HL-60 (cell line): ENCODE data around the gene COBL.

Experiments used
- DNase-seq, 2 experiments: peaks; one replicate each; pipeline ENCODE4 v3.0.0-alpha.2; 2010 to 2020; ENCODE audit warnings: low read depth in 1 of 2, low spot score in 1 of 2
- H3K27ac ChIP-seq: fragments of 250-450 bp; sonication (Bioruptor Pico); replicated peaks from 2 replicates; pipeline ENCODE4 v1.5.1; 2020; ENCODE audit warnings: mild to moderate bottlenecking, moderate library complexity
- H3K27me3 ChIP-seq: fragments of 250-450 bp; sonication (Bioruptor Pico); 2 replicates; pipeline ENCODE4 v1.5.1; 2021; ENCODE audit warnings: mild to moderate bottlenecking, moderate library complexity; ENCODE audit not compliant: insufficient read depth, poor library complexity, severe bottlenecking
- H3K4me3 ChIP-seq: replicated peaks from 2 replicates; pipeline ENCODE4 v1.5.1; 2011; ENCODE audit warnings: mild to moderate bottlenecking, control low read depth, low read length; ENCODE audit not compliant: insufficient read depth
- CTCF ChIP-seq: IDR thresholded peaks from one replicate; pipeline ENCODE4 v1.5.1; 2011; ENCODE audit warnings: low read length, control low read depth, inconsistent platforms; ENCODE audit not compliant: insufficient read depth
- GABPA ChIP-seq: IDR thresholded peaks from 2 replicates; pipeline ENCODE4 v1.6.1; 2012; ENCODE audit warnings: low read depth
- POLR2AphosphoS5 ChIP-seq: IDR thresholded peaks from 2 replicates; pipeline ENCODE4 v1.6.1; 2012; ENCODE audit warnings: low read depth
- SPI1 ChIP-seq: IDR thresholded peaks from 2 replicates; pipeline ENCODE4 v1.6.1; 2012; ENCODE audit warnings: low read depth, mild to moderate bottlenecking, borderline replicate concordance
- TF ChIP-seq, protein P1 (sequence below): IDR thresholded peaks from 2 replicates; pipeline ENCODE4 v1.6.1; 2012; ENCODE audit warnings: low read depth; ENCODE audit not compliant: insufficient replicate concordance

The COBL gene

DNA sequence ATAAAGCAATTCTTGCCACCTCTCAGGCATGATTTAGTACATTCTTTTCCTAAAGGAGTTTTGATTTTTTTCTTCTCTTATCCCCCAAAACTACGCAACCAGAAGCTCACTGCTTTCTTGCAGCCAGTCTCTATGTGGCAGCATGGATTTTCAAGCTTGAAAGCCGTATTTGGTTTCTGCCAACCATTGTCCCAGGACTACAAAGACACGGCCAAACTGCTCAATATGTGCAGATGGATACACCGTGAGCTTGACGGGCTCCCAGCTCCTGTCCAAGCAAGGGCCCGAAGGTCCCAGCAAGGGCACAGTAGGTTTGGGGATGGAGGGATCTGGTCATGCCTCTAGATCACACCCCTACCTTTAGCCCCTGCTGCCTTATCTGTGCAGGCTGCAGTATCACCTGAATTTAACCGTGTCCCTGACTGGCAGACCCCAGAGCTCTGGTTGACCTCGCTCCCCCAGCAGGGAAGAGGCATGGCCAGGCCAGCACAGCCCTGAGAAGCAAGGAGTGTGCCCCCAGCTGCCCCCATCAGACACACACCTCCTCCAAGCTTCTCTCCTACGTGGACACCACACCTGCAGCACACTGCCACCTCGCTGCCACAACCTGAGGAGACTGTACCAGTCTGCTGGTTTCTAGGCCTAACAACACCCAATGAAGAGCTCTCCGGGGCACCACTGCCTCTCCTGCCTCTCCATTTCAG lies 86.8 kb downstream of the COBL start:
- no peak for DNase-seq
- H3K4me3 ChIP-seq = no peak overlapping the region
- TF ChIP-seq, protein P1, sequence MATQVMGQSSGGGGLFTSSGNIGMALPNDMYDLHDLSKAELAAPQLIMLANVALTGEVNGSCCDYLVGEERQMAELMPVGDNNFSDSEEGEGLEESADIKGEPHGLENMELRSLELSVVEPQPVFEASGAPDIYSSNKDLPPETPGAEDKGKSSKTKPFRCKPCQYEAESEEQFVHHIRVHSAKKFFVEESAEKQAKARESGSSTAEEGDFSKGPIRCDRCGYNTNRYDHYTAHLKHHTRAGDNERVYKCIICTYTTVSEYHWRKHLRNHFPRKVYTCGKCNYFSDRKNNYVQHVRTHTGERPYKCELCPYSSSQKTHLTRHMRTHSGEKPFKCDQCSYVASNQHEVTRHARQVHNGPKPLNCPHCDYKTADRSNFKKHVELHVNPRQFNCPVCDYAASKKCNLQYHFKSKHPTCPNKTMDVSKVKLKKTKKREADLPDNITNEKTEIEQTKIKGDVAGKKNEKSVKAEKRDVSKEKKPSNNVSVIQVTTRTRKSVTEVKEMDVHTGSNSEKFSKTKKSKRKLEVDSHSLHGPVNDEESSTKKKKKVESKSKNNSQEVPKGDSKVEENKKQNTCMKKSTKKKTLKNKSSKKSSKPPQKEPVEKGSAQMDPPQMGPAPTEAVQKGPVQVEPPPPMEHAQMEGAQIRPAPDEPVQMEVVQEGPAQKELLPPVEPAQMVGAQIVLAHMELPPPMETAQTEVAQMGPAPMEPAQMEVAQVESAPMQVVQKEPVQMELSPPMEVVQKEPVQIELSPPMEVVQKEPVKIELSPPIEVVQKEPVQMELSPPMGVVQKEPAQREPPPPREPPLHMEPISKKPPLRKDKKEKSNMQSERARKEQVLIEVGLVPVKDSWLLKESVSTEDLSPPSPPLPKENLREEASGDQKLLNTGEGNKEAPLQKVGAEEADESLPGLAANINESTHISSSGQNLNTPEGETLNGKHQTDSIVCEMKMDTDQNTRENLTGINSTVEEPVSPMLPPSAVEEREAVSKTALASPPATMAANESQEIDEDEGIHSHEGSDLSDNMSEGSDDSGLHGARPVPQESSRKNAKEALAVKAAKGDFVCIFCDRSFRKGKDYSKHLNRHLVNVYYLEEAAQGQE = no peak
- TF ChIP-seq CTCF = no peak
- no peak for TF ChIP-seq SPI1
- no peak for TF ChIP-seq POLR2AphosphoS5
- TF ChIP-seq GABPA = no peak
- no peaks in the 10 kb centered on the region for H3K27me3 ChIP-seq
- H3K27ac ChIP-seq = no peak overlapping the region

GRCh38 chr7:51229106-51229537 lies 87.5 kb downstream of the COBL start:
- no peak overlapping the region for H3K4me3 ChIP-seq
- no peak for TF ChIP-seq SPI1
- no peak for TF ChIP-seq CTCF
- no peak for TF ChIP-seq GABPA
- TF ChIP-seq, protein P1 = no peak
- TF ChIP-seq POLR2AphosphoS5 = no peak
- no peaks in the 10 kb centered on the region for H3K27me3 ChIP-seq
- no peak for DNase-seq
- H3K27ac ChIP-seq = no peak overlapping the region

DNA sequence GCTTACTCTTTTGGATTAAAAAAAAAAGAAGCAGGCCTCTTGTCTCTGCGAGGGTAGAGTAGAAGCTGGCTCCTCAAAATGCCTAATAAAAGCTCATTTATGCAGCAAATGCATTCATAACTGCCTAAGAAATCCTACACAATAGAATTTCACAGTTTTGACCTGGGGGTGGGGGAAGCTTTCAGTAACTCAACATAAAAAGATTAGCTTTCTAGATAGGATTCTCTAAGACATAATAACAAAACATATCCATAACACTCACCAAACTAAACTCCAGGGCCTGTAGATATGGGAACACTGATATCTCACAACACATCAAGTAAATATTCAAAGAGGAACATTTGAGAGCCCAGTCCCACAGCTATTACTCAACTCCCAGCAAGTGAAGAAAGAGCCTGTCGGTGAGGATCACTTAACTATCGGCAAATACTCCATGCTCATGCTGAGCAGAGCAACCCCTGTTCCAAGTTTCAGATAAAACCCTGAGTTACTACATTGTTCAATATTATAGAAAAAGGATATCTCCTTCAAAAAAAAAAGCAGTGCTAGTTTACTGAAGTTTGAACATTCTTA lies 88.1 kb downstream of the COBL start:
- TF ChIP-seq, protein P1 = no peak
- no peak for TF ChIP-seq SPI1
- no peak for TF ChIP-seq CTCF
- TF ChIP-seq POLR2AphosphoS5 = no peak
- no peak for TF ChIP-seq GABPA
- DNase-seq = no peak
- Histone ChIP-seq H3K4me3 (no peak overlapping the region), H3K27me3 (no peaks in the 10 kb centered on the region), H3K27ac (no peak overlapping the region)
